IMR-90 (cell line): ENCODE data around the gene PPHLN1. TPM values are rescaled to one million over a fixed set of nuclear protein-coding genes. Genes with fewer than 3 reads are reported as not detected.

Experiments used
- ATAC-seq: fragments of 200-7000 bp; cut with Tn5 transposase; 2 replicates; pipeline ENCODE4 v1.9.1; 2020; ENCODE audit warnings: low read depth, mild to moderate bottlenecking, moderate library complexity
- BruUV-seq: library from RNA; stranded (reverse); fragments of 400-500 nt; replicated peaks from 2 replicates; lab custom pipeline; 2021; lab: Mats Ljungman, UMichigan
- CTCF ChIA-PET: fragments of 300-600 bp; formaldehyde crosslinking; extraction: SDS; loops from one replicate; lab custom pipeline; 2021; ENCODE audit warnings: antibody characterized with exemption; lab: Yijun Ruan, JAX
- POLR2A ChIA-PET: fragments of 300-600 bp; sonication (Branson Sonifier 250); formaldehyde crosslinking; loops from one replicate; lab custom pipeline; 2022; ENCODE audit warnings: antibody characterized with exemption; ENCODE audit not compliant: unreplicated experiment; lab: Charles Lee
- DNase-seq: peaks from one replicate; pipeline ENCODE4 v3.0.0; 2013
- H2AFZ ChIP-seq: replicated peaks from 2 replicates; pipeline ENCODE3; 2013; ENCODE audit warnings: low read length, mild to moderate bottlenecking; ENCODE audit not compliant: poor library complexity
- H2AK5ac ChIP-seq: 2 replicates; pipeline ENCODE4 v1.6.1; 2013; ENCODE audit warnings: low read depth, low read length, inconsistent platforms
- H2AK9ac ChIP-seq: replicated peaks from 2 replicates; pipeline ENCODE3; 2013; ENCODE audit warnings: mild to moderate bottlenecking, low read depth, low read length, moderate library complexity; ENCODE audit not compliant: poor library complexity
- H2BK120ac ChIP-seq: 2 replicates; pipeline ENCODE4 v1.6.1; 2013; ENCODE audit warnings: low read depth, low read length, inconsistent platforms
- H2BK15ac ChIP-seq: 3 replicates; pipeline ENCODE4 v1.6.1; 2013; ENCODE audit warnings: low read depth, low read length, inconsistent platforms
- H2BK20ac ChIP-seq: 2 replicates; pipeline ENCODE4 v1.6.1; 2013; ENCODE audit warnings: low read depth, mild to moderate bottlenecking, inconsistent platforms, low read length, moderate library complexity
- H2BK5ac ChIP-seq: 2 replicates; pipeline ENCODE4 v1.6.1; 2013; ENCODE audit warnings: mild to moderate bottlenecking, low read depth, low read length, inconsistent platforms; ENCODE audit not compliant: poor library complexity, severe bottlenecking
- H3K14ac ChIP-seq: replicated peaks from 2 replicates; pipeline ENCODE4 v1.6.1; 2013; ENCODE audit warnings: low read depth, low read length, inconsistent platforms
- H3K18ac ChIP-seq: 2 replicates; pipeline ENCODE4 v1.6.1; 2013; ENCODE audit warnings: low read depth, low read length, control low read depth
- H3K23ac ChIP-seq: 2 replicates; pipeline ENCODE4 v1.6.1; 2013; ENCODE audit warnings: low read depth, low read length, inconsistent platforms
- H3K27ac ChIP-seq: 2 replicates; pipeline ENCODE4 v1.5.1; 2013; ENCODE audit warnings: mild to moderate bottlenecking, control low read depth, low read length; ENCODE audit not compliant: insufficient read depth
- H3K27me3 ChIP-seq: 2 replicates; pipeline ENCODE4 v1.6.1; 2013; ENCODE audit warnings: low read length; ENCODE audit not compliant: control insufficient read depth, insufficient read depth
- H3K36me3 ChIP-seq: 2 replicates; pipeline ENCODE4 v1.6.1; 2013; ENCODE audit warnings: low read length, mixed read lengths; ENCODE audit not compliant: control insufficient read depth, insufficient read depth
- H3K4ac ChIP-seq: 2 replicates; pipeline ENCODE4 v1.6.1; 2013; ENCODE audit warnings: low read depth, low read length, inconsistent platforms
- H3K4me1 ChIP-seq: 2 replicates; pipeline ENCODE4 v1.6.1; 2013; ENCODE audit warnings: low read length, mixed read lengths; ENCODE audit not compliant: control insufficient read depth, insufficient read depth
- H3K4me2 ChIP-seq: 2 replicates; pipeline ENCODE4 v1.6.1; 2013; ENCODE audit warnings: low read depth, mild to moderate bottlenecking, control low read depth, low read length, moderate library complexity
- H3K4me3 ChIP-seq: 2 replicates; pipeline ENCODE4 v1.5.1; 2013; ENCODE audit warnings: low read depth, mild to moderate bottlenecking, control low read depth, low read length, moderate library complexity; ENCODE audit not compliant: insufficient read depth
- H3K56ac ChIP-seq: 2 replicates; pipeline ENCODE4 v1.6.1; 2013; ENCODE audit warnings: low read length, inconsistent platforms; ENCODE audit not compliant: insufficient read depth; ENCODE audit errors: extremely low read depth
- H3K79me1 ChIP-seq, 2 experiments: 2 replicates each; pipeline ENCODE4 v1.6.1; 2013; ENCODE audit warnings: low read length in 2 of 2, inconsistent platforms in 1 of 2, low read depth in 1 of 2
- H3K9ac ChIP-seq: 2 replicates; pipeline ENCODE4 v1.6.1; 2013; ENCODE audit warnings: low read depth, low read length, control low read depth
- H3K9me1 ChIP-seq: 2 replicates; pipeline ENCODE4 v1.6.1; 2013; ENCODE audit warnings: low read length, inconsistent platforms; ENCODE audit not compliant: insufficient read depth
- H3K9me3 ChIP-seq: 2 replicates; pipeline ENCODE4 v1.6.1; 2013; ENCODE audit warnings: low read length; ENCODE audit not compliant: control insufficient read depth, insufficient read depth
- H4K20me1 ChIP-seq: 2 replicates; pipeline ENCODE4 v1.6.1; 2013; ENCODE audit warnings: low read length, inconsistent platforms; ENCODE audit not compliant: insufficient read depth
- H4K5ac ChIP-seq: 2 replicates; pipeline ENCODE4 v1.6.1; 2013; ENCODE audit warnings: mild to moderate bottlenecking, low read depth, low read length, control low read depth
- H4K8ac ChIP-seq, 2 experiments: 2 replicates each; pipeline ENCODE4 v1.6.1; 2013; ENCODE audit warnings: low read depth in 2 of 2, low read length in 2 of 2, control low read depth in 1 of 2, inconsistent platforms in 1 of 2
- H4K91ac ChIP-seq: 2 replicates; pipeline ENCODE4 v1.6.1; 2013; ENCODE audit warnings: low read depth, low read length, inconsistent platforms; ENCODE audit not compliant: insufficient read depth
- BHLHE40 ChIP-seq: fragments of 150-350 bp; IDR thresholded peaks from 2 replicates; pipeline ENCODE4 v1.6.1; 2016; ENCODE audit warnings: mild to moderate bottlenecking, low read depth, low read length
- CEBPB ChIP-seq: IDR thresholded peaks from 2 replicates; pipeline ENCODE4 v1.6.1; 2012; ENCODE audit warnings: low read depth, low read length, improper control_type of control experiment
- FOS ChIP-seq: fragments of 150-350 bp; IDR thresholded peaks from 2 replicates; pipeline ENCODE4 v1.6.1; 2016; ENCODE audit warnings: low read depth, low read length
- MAZ ChIP-seq: IDR thresholded peaks from 2 replicates; pipeline ENCODE4 v1.6.1; 2012; ENCODE audit warnings: low read depth, mild to moderate bottlenecking, low read length, improper control_type of control experiment, moderate library complexity, borderline replicate concordance
- MXI1 ChIP-seq: IDR thresholded peaks from 2 replicates; pipeline ENCODE4 v1.6.1; 2012; ENCODE audit warnings: low read depth, mild to moderate bottlenecking, low read length, moderate library complexity, borderline replicate concordance
- POLR2A ChIP-seq: IDR thresholded peaks from 2 replicates; pipeline ENCODE4 v1.6.1; 2012; ENCODE audit warnings: mild to moderate bottlenecking, low read depth, low read length
- WGBS, 2 experiments: methylation state at CpG; one replicate each; pipeline versions ENCODE4 v1.1.5 to v1.1.7; 2013; ENCODE audit warnings: missing lambda C conversion rate in 2 of 2; ENCODE audit not compliant: insufficient read length in 1 of 2; ENCODE audit errors: extremely low coverage in 2 of 2; 5-methylcytosine and 5-hydroxymethylcytosine counted together
- dilution Hi-C: fragments of 300-500 bp; cut with HindIII; formaldehyde crosslinking; loops from one replicate; pipeline ENCODE4 v1.14.3; 2018; ENCODE audit warnings: low sequenced_read_pairs; ENCODE audit not compliant: unreplicated experiment
- in situ Hi-C: fragments of 300-500 bp; cut with MboI; formaldehyde crosslinking; loops from 3 replicates; pipeline ENCODE4 v1.14.3; 2019; ENCODE audit warnings: low sequenced_read_pairs, inconsistent platforms, mixed read lengths
- intact Hi-C: fragments of 100-400 bp; cut with micrococcal nuclease; formaldehyde crosslinking; loops from 2 replicates; pipeline ENCODE4 v1.10.0; 2022
- polyA plus RNA-seq, 3 experiments: library from polyadenylated mRNA; depleted of rRNA; stranded (reverse); fragments of >200 nt; gene quantifications; 2 replicates each; pipeline ENCODE4 v1.2.3, GENCODE V29; 2012; ENCODE audit warnings: low replicate concordance in 1 of 3
- total RNA-seq: library from RNA; depleted of rRNA; stranded (reverse); fragments of >200 nt; gene quantifications from 2 replicates; pipeline ENCODE4 v1.2.3, GENCODE V29; 2012
- TF ChIP-seq, protein P1 (sequence below): conservative IDR thresholded peaks from 2 replicates; pipeline ENCODE4 v1.5.1; 2012; ENCODE audit warnings: mild to moderate bottlenecking, low read depth, low read length, improper control_type of control experiment

The PPHLN1 gene
- total and polyA plus RNA-seq, 2 of the 4 experiments (the other 2 are of a cell fraction): 50.7 to 54.3 TPM

DNA sequence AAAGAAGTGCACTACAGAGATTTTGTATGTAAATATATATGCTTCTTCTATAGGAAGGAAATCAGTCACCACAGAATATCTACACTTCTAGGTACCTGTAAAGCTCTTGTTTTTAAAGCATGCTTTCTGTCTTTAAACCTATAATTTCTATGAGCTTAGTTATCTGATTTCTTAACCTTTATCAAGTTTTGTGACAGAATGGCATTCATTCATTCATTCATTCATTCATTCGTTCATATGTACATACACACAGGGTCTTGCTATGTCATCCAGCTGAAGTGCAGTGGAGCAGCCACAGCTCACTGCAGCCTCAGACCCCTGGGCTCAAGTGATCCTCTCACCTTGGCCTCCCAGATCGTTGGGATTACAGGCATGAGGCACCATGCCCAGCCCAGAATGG is 16.1 kb downstream of the PPHLN1 start:
- no peak overlapping the region for H3K56ac ChIP-seq
- H2BK20ac ChIP-seq: no peak overlapping the region
- H3K27ac ChIP-seq: no peak overlapping the region
- H2AK5ac ChIP-seq: no peak overlapping the region
- no peak overlapping the region for H2BK5ac ChIP-seq
- H4K8ac ChIP-seq: no peak overlapping the region
- H3K14ac ChIP-seq: no peak overlapping the region
- H2BK15ac ChIP-seq: no peak overlapping the region
- no peak overlapping the region for H4K91ac ChIP-seq
- no peaks in the 10 kb centered on the region; the same call in 1 of the 2 replicates for H3K9me1 ChIP-seq
- no peak for TF ChIP-seq POLR2A
- TF ChIP-seq BHLHE40: no peak
- TF ChIP-seq CEBPB: no peak
- TF ChIP-seq MAZ: no peak
- TF ChIP-seq FOS: no peak
- TF ChIP-seq, protein P1, sequence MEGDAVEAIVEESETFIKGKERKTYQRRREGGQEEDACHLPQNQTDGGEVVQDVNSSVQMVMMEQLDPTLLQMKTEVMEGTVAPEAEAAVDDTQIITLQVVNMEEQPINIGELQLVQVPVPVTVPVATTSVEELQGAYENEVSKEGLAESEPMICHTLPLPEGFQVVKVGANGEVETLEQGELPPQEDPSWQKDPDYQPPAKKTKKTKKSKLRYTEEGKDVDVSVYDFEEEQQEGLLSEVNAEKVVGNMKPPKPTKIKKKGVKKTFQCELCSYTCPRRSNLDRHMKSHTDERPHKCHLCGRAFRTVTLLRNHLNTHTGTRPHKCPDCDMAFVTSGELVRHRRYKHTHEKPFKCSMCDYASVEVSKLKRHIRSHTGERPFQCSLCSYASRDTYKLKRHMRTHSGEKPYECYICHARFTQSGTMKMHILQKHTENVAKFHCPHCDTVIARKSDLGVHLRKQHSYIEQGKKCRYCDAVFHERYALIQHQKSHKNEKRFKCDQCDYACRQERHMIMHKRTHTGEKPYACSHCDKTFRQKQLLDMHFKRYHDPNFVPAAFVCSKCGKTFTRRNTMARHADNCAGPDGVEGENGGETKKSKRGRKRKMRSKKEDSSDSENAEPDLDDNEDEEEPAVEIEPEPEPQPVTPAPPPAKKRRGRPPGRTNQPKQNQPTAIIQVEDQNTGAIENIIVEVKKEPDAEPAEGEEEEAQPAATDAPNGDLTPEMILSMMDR: no peak
- no peak for TF ChIP-seq MXI1
- no peaks in the 10 kb centered on the region for H3K27me3 ChIP-seq
- H3K9ac ChIP-seq: no peak overlapping the region
- no peak overlapping the region for H4K5ac ChIP-seq
- no peak for ATAC-seq
- H3K79me1 ChIP-seq: peaks cover 21 to 27% of the 10 kb centered on the region in 2 experiments
- no peak overlapping the region for H3K4me2 ChIP-seq
- BruUV-seq: no TSS peak
- H3K18ac ChIP-seq: no peak overlapping the region
- WGBS, 2 experiments: no CpG with 5 or more reads among the region's 2 CpGs
- no peak for DNase-seq
- intact Hi-C loops (no loop called here), dilution Hi-C loops (no loop called here), in situ Hi-C loops (loop anchor here (25.0 kb wide), 1 partner anchor 945 kb away; no protein-coding TSS in a partner anchor)
- no peak overlapping the region for H3K4me3 ChIP-seq
- no peaks in the 10 kb centered on the region; the same call in 1 of the 2 replicates for H3K4me1 ChIP-seq
- no peak overlapping the region for H3K4ac ChIP-seq
- no peak overlapping the region for H3K23ac ChIP-seq
- POLR2A ChIA-PET: no interaction called here
- no peaks in the 10 kb centered on the region for H3K9me3 ChIP-seq
- CTCF ChIA-PET: no interaction called here
- no peak overlapping the region for H2BK120ac ChIP-seq
- H3K36me3 ChIP-seq: peaks cover 6% of the 10 kb centered on the region; the same call in 1 of the 2 replicates
- no peak overlapping the region for H2AFZ ChIP-seq
- no peak overlapping the region for H2AK9ac ChIP-seq
- peaks cover 7% of the 10 kb centered on the region; the same call in 1 of the 2 replicates for H4K20me1 ChIP-seq
